Activated CD8-positive, alpha-beta memory T cell treated with anti-CD3 and anti-CD28 coated beads, Interleukin-2, amount 50 U/mL, for 24 hours (primary cell): ENCODE results near the gene ABCA13.

ENCODE experiments used
- DNase-seq: peaks from one replicate; pipeline ENCODE4 v3.0.0-alpha.2; 2020; ENCODE audit errors: extremely low read depth

The ABCA13 gene

GRCh38 chr7:48522692-48523091, 351.4 kb downstream of the ABCA13 start:
- no peak for DNase-seq

DNA sequence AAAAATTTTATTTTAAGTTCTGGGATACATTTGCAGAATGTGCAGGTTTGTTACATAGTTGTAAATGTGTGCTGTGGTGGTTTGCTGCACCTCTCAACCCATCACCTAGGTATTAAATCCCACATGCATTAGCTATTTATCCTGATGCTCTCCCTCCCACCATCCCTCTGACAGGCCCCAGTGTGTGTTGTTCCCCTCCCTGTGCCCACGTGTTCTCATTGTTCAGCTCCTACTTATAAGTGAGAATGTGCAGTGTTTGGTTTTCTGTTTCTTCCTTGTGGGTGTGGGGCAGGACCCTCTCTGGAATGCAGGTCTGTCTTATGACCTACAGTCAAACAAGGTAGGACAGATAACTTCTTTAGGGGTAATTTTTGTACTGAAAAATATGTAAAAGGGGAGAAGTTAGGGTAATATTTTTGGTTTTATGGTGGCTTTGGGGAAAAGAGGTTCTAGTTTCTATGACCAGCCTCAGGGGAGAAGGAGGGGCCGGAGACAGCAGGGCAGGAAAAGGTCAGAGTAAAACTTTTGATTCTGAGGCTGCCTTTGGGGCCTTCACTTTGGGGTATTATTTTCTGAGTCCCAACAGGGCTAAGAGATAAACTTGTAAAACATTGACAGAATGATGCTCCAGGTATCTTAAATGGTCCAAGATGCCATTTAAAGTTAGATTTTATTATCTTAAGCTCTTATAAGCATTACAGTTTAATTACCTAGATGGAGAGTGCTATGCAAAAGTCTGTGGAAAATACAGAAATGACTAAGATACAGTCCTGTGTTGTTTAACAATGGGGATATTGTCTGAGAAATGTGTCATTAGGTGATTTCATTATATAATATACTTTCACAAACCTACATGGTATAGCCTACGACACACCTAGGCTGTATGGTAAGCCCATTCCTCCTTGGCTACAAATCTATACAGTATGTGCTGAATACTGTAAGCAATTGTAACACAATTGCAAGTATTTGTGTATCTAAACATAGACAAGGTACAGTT, 354.8 kb downstream of the ABCA13 start:
- no peak for DNase-seq

- DNase-seq: no peak
Observed at GRCh38 chr7:48528646-48529045, 357.4 kb downstream of the ABCA13 start.

- no peak for DNase-seq
Observed at GRCh38 chr7:48537561-48537960, 366.3 kb downstream of the ABCA13 start.

DNA sequence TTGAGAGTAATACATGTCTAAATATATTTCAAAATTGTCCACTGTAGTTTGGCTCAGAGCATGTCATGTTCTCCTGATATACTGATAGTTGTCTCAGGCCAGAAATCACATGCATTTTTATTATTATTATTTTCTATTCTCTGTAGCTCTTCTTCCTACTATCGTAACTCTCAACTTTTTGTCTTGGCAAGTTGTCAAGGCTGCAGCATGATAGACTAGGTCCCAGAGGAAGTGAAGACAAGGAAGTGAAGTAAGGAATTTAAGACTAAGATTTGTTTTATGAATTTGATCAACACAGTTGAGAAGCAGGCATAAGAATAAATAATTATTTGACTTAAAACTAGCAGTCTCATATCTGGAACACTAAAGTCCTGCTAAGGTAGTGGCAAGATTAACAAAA, 369.5 kb downstream of the ABCA13 start:
- DNase-seq: no peak

GRCh38 chr7:48548667-48549066, 377.4 kb downstream of the ABCA13 start:
- no peak for DNase-seq

- DNase-seq: no peak
Observed at GRCh38 chr7:48551652-48552051, 380.4 kb downstream of the ABCA13 start.

DNA sequence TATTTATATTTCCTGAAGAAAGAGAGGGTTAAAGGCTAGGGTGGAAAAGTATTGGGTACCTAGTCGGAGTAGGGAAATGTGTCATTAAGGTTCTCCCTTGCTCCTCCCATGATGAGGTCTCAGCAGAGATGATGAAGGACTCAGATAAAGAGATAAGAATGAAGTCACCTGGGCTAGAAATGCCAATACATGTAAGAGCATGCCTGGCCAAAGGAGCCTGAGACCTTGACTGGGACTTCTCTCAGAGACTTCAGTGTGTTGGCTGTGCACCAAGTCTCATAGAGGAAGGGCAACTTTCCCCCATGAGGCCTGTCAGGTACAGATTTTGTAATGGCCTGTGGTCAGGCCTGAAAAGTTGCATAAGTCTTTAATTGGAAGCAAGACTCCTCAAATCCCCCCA, 392.1 kb downstream of the ABCA13 start:
- no peak for DNase-seq

- DNase-seq: no peak
Observed at GRCh38 chr7:48575516-48575915, 404.3 kb downstream of the ABCA13 start.

GRCh38 chr7:48587475-48587874, 416.2 kb downstream of the ABCA13 start:
- no peak for DNase-seq

GRCh38 chr7:48594349-48594748, 423.1 kb downstream of the ABCA13 start:
- DNase-seq: no peak

- no peak for DNase-seq
Observed at GRCh38 chr7:48595756-48596155, 424.5 kb downstream of the ABCA13 start.

GRCh38 chr7:48610705-48611104, 439.4 kb downstream of the ABCA13 start:
- DNase-seq: no peak

- no peak for DNase-seq
Observed at GRCh38 chr7:48611993-48612392, 440.7 kb downstream of the ABCA13 start.

DNA sequence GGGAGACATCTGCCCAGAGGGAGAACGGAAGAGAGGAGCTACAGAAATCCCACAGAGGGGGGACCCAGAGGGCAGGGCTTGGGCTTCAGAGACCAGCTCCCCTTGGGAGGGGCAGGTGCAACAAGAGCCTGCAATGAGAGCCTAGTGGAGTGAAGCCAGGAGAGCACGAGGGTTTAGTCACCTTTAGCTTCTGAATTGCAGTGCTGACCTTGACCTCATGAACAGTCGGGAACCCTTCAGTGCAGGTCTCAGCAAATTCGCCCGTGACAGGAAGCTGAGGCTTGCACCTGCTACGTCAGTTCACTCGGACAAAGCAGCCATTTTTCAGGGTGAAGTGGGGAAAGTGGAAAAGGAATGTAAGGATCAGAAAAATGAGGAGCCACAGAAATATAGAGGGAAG, 446.2 kb downstream of the ABCA13 start:
- DNase-seq: no peak

DNA sequence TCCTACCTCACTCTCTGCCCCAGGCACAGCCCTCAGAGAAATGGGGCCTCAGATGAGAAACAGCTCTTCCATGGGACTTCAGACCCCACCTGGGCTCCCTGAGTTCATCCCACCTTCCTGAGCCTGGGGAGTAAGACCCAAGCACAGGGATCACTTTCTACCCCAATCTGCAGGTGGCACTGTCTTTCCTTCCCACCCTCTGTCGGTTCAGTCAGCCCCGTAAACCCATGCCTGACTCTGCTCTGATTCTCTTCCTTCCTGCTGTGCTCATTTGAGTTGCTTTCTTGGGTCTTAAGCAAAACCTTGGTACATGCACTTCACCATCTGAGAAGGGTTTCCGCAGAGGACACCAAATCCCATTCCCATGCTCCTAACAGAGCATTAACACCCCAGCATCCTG, 446.7 kb downstream of the ABCA13 start:
- DNase-seq: no peak

GRCh38 chr7:48621076-48621475, 449.8 kb downstream of the ABCA13 start:
- DNase-seq: no peak

- DNase-seq: no peak
Observed at GRCh38 chr7:48627164-48627563, 455.9 kb downstream of the ABCA13 start.

DNA sequence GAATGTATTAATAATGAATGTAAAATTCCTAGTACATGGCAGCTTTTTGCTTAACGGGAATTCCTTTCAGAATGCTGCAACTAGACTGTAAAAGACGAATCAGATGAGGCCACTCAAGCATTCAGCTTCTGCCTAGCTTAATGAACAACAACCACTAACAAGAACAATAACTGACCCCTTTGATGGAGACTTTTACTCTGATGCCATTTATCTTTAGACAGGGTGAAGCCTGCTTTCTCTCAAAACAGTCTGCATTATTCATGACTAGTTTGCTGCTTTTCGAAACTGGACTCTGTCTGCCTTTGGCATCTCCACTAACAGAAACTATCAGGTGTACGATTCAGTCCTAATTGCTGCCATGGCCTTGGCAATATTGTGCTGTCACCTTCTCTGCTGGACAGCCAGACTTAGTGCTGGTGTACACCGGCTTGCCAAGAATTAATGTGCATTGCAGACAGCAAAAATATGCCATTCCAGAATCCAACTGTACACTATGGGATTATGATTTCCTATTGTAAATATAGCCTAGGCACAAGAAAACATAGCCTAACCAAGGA, 457.6 kb downstream of the ABCA13 start:
- no peak for DNase-seq

DNA sequence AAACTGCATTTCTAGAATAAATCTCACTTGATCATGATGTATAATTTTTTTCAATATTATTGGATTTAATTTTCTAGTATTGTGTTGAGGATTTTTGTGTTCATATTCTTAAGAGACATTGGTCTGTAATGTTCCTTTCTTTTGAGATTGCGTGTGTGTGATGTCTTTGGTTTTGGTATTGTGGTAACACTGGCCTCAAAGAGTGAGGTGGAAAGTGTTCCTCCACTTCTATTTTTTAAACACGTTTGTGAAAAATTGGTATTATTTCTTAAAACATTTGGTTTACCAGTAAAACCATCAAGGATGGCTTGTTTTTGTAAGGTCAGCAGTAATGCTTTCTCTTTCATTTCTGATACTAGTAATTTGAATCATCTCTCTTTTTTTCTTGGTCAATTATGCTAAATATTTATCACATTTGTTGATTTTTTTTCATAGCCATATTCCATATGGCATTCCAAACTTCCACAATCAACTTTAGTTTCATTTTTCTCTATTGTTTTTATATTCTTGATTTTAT, 462.9 kb downstream of the ABCA13 start:
- no peak for DNase-seq

GRCh38 chr7:48635796-48636195, 464.5 kb downstream of the ABCA13 start:
- DNase-seq: no peak

DNA sequence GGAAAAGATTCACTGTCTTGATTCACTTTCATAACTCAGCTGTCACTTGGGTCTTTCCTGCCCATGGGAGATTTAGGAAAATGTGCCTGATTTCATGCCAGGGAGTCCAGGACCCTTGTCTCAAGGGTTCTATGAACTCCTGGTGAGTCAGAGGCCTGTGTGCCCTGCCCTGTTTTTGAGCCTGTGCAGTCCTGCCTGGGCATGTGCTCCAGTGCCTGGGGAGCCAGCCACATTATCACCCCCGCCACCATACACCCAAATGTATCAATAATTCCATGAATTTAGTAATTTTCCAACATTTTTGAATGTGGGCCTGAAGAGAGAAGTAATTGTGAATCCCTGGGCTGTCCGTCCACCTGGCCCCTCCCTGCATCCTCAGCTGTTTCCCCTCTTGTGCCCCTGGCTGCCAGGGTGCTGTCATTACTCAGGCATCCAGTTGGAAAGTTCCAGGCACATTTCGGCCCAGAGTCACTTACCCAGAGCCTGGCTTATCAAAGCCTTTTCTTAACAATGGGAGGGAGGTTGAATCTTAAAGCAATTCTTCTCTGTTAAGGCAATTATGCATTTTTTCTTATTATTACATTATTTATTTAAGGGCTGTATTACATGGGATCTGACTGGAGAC, 465.2 kb downstream of the ABCA13 start:
- no peak for DNase-seq

GRCh38 chr7:48637382-48637781, 466.1 kb downstream of the ABCA13 start:
- no peak for DNase-seq
